BE2C (cell line): Measurements from ENCODE around the gene RAB42.
"Not testable (repeated sequence)": the region's sequence is repeated elsewhere in the genome, so short reads cannot be mapped to it uniquely, and the experiment has no call there.

Experiments
- DNase-seq: peaks from one replicate; pipeline ENCODE4 v3.0.0-alpha.2; 2020
- H3K27me3 ChIP-seq: fragments of 250-450 bp; sonication (Bioruptor Pico); 2 replicates; pipeline ENCODE4 v1.5.1; 2020; ENCODE audit warnings: mild to moderate bottlenecking
- H3K36me3 ChIP-seq: fragments of 250-450 bp; sonication (Bioruptor Pico); 2 replicates; pipeline ENCODE4 v1.5.1; 2020; ENCODE audit warnings: mild to moderate bottlenecking
- H3K4me1 ChIP-seq: fragments of 250-450 bp; sonication (Bioruptor Pico); 2 replicates; pipeline ENCODE4 v1.5.1; 2020
- H3K4me3 ChIP-seq: 2 replicates; pipeline ENCODE4 v1.5.1; 2011; ENCODE audit warnings: low read depth, low read length
- H3K9me3 ChIP-seq: fragments of 250-450 bp; sonication (Bioruptor Pico); 2 replicates; pipeline ENCODE4 v1.5.1; 2020
- CTCF ChIP-seq: IDR thresholded peaks from 2 replicates; pipeline ENCODE4 v1.5.1; 2012; ENCODE audit warnings: mild to moderate bottlenecking, low read depth, low read length

The RAB42 gene

GRCh38 chr1:28564310-28564709, 27.8 kb upstream of the RAB42 start:
- Histone ChIP-seq H3K4me1 (no peaks in the 10 kb centered on the region), H3K9me3 (no peaks in the 10 kb centered on the region), H3K4me3 (no peak overlapping the region), H3K27me3 (no peaks in the 10 kb centered on the region), H3K36me3 (no peaks in the 10 kb centered on the region; the same call in 1 of the 2 replicates)
- no peak for DNase-seq
- no peak for TF ChIP-seq CTCF

- DNase-seq, result no peak
- Histone ChIP-seq H3K4me3 (no peak overlapping the region), H3K27me3 (no peaks in the 10 kb centered on the region), H3K9me3 (no peaks in the 10 kb centered on the region), H3K36me3 (no peaks in the 10 kb centered on the region; the same call in 1 of the 2 replicates), H3K4me1 (no peaks in the 10 kb centered on the region)
- TF ChIP-seq CTCF, result no peak
These were observed 27.0 kb upstream of the RAB42 start for GRCh38 chr1:28565040-28565439.

- DNase-seq, result no peak
- Histone ChIP-seq H3K9me3 (no peaks in the 10 kb centered on the region), H3K4me3 (no peak overlapping the region), H3K36me3 (no peaks in the 10 kb centered on the region; the same call in 1 of the 2 replicates), H3K4me1 (no peaks in the 10 kb centered on the region), H3K27me3 (no peaks in the 10 kb centered on the region)
- no peak for TF ChIP-seq CTCF
These were observed 26.3 kb upstream of the RAB42 start for GRCh38 chr1:28565726-28566125.

- no peak for DNase-seq
- no peak for TF ChIP-seq CTCF
- H3K9me3 ChIP-seq, result no peaks in the 10 kb centered on the region
- no peaks in the 10 kb centered on the region for H3K4me1 ChIP-seq
- no peaks in the 10 kb centered on the region for H3K36me3 ChIP-seq
- H3K4me3 ChIP-seq, result no peak overlapping the region
- no peaks in the 10 kb centered on the region for H3K27me3 ChIP-seq
These were observed 25.1 kb upstream of the RAB42 start for GRCh38 chr1:28566931-28567330.

GRCh38 chr1:28571911-28572310, 20.2 kb upstream of the RAB42 start:
- H3K4me1 ChIP-seq, result no peaks in the 10 kb centered on the region
- no peaks in the 10 kb centered on the region for H3K36me3 ChIP-seq
- no peak for TF ChIP-seq CTCF
- no peaks in the 10 kb centered on the region for H3K9me3 ChIP-seq
- H3K4me3 ChIP-seq, result no peak overlapping the region
- DNase-seq, result no peak
- no peaks in the 10 kb centered on the region for H3K27me3 ChIP-seq

GRCh38 chr1:28572891-28573290, 19.2 kb upstream of the RAB42 start:
- H3K9me3 ChIP-seq, H3K36me3 ChIP-seq, H3K4me3 ChIP-seq, DNase-seq, H3K27me3 ChIP-seq, H3K4me1 ChIP-seq: not testable (repeated sequence)

- Histone ChIP-seq H3K27me3 (no peaks in the 10 kb centered on the region), H3K36me3 (peaks cover 9% of the 10 kb centered on the region), H3K9me3 (no peaks in the 10 kb centered on the region), H3K4me1 (no peaks in the 10 kb centered on the region), H3K4me3 (no peak overlapping the region)
- no peak for TF ChIP-seq CTCF
- DNase-seq, result no peak
These were observed 18.5 kb upstream of the RAB42 start for GRCh38 chr1:28573564-28573963.
